Chondrocyte (in vitro differentiated cells): ENCODE data around the gene ROBO4. TPM values are rescaled to one million over a fixed set of nuclear protein-coding genes. Genes with fewer than 3 reads are reported as not detected.

Experiments
- DNase-seq: peaks from one replicate; pipeline ENCODE4 v3.0.0; 2021; ENCODE audit warnings: mixed read lengths, low spot score
- H3K27ac Mint-ChIP-seq: one replicate; pipeline ENCODE4 v1.8.0; 2021; ENCODE audit warnings: mild to moderate bottlenecking, moderate library complexity, mixed read lengths; ENCODE audit not compliant: unreplicated experiment
- H3K27me3 Mint-ChIP-seq: 2 replicates; pipeline ENCODE4 v1.8.0; 2021; ENCODE audit warnings: low read depth, mixed read lengths
- H3K36me3 Mint-ChIP-seq: 2 replicates; pipeline ENCODE4 v1.8.0; 2021; ENCODE audit warnings: low read depth, mixed read lengths
- H3K4me1 Mint-ChIP-seq: 2 replicates; pipeline ENCODE4 v1.8.0; 2021; ENCODE audit warnings: low read depth, mild to moderate bottlenecking, mixed read lengths
- H3K4me3 Mint-ChIP-seq: one replicate; pipeline ENCODE4 v1.8.0; 2021; ENCODE audit warnings: mild to moderate bottlenecking, moderate library complexity, mixed read lengths; ENCODE audit not compliant: unreplicated experiment
- H3K9me3 Mint-ChIP-seq: 2 replicates; pipeline ENCODE4 v1.8.0; 2021; ENCODE audit warnings: low read depth, mixed read lengths
- total RNA-seq: library from RNA; stranded (reverse); gene quantifications from 3 replicates; pipeline ENCODE4 v1.2.1, GENCODE V29; 2021
- TF ChIP-seq, protein P1 (sequence below): fragments of 200-600 bp; sonication (generic); IDR thresholded peaks from 2 replicates; pipeline ENCODE4 v1.5.0; 2021; ENCODE audit warnings: antibody characterized with exemption, mild to moderate bottlenecking, moderate library complexity

The ROBO4 gene
- total RNA-seq, 1 donor from 2014 or later, result not detected

- Mint-ChIP-seq H3K4me3 (peak overlapping the region; percentile 71), H3K27me3 (peaks cover 38% of the 10 kb centered on the region), H3K4me1 (peaks cover 23% of the 10 kb centered on the region), H3K36me3 (no peaks in the 10 kb centered on the region), H3K27ac (peak overlapping the region; percentile 28), H3K9me3 (no peaks in the 10 kb centered on the region)
- TF ChIP-seq, protein P1, sequence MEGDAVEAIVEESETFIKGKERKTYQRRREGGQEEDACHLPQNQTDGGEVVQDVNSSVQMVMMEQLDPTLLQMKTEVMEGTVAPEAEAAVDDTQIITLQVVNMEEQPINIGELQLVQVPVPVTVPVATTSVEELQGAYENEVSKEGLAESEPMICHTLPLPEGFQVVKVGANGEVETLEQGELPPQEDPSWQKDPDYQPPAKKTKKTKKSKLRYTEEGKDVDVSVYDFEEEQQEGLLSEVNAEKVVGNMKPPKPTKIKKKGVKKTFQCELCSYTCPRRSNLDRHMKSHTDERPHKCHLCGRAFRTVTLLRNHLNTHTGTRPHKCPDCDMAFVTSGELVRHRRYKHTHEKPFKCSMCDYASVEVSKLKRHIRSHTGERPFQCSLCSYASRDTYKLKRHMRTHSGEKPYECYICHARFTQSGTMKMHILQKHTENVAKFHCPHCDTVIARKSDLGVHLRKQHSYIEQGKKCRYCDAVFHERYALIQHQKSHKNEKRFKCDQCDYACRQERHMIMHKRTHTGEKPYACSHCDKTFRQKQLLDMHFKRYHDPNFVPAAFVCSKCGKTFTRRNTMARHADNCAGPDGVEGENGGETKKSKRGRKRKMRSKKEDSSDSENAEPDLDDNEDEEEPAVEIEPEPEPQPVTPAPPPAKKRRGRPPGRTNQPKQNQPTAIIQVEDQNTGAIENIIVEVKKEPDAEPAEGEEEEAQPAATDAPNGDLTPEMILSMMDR, result no peak
- no peak for DNase-seq
These were observed 61.7 kb downstream of the ROBO4 start for GRCh38 chr11:124835918-124836317.

DNA sequence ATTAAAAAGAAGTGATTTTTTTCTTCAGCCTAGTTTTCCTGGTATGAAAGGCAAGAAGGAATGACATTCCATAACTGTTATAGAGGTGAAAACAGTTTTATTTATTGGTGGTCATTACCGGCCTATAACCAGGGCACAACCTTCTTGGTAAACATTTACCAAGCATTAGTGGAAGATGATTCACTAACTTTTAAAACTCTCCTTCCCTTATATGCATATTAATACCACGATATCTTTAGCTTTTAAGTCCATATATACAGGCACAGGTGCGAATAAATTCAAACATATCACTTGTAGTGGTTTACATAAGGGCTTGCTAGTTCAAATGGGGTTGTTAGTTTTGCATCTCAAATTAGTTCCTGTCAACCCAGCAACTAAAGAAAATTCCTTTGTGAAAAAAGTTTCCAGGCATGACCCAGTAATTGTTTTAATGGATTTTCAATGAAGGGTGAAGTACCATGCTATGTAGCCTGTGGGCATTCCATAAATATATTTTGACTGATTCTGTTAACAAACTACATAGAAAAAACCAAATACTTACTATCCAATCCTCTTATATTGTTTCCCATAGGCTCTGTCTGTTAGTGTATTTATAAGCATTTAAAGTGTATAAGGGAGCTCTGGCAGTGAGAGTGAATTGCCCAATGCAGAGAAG is 63.0 kb downstream of the ROBO4 start:
- TF ChIP-seq, protein P1, result no peak
- Mint-ChIP-seq H3K4me1 (peaks cover 17% of the 10 kb centered on the region), H3K27me3 (peaks cover 26% of the 10 kb centered on the region), H3K36me3 (no peaks in the 10 kb centered on the region), H3K4me3 (no peak overlapping the region), H3K27ac (no peak overlapping the region), H3K9me3 (no peaks in the 10 kb centered on the region)
- DNase-seq, result no peak

Other genes with a start within 250 kb of the ROBO4 start
- 8.3 to 15.2 TPM (median 9.6 TPM) in 3 replicates for gene SIAE, start 224.1 kb downstream of the ROBO4 start, total RNA-seq
- 1.7 to 3.6 TPM (median 3.2 TPM) in 3 replicates for gene SPA17, start 224.0 kb downstream of the ROBO4 start, total RNA-seq
- gene NRGN, start 157.9 kb downstream of the ROBO4 start, total RNA-seq, result 1.6 to 2.4 TPM (median 1.8 TPM) in 3 replicates
- not detected in 3 replicates for gene VSIG2, start 145.6 kb downstream of the ROBO4 start, total RNA-seq
- 1.7 to 2.6 TPM (median 2.0 TPM) in 3 replicates for gene ESAM, start 135.6 kb downstream of the ROBO4 start, total RNA-seq
- gene MSANTD2, start 97.5 kb downstream of the ROBO4 start, total RNA-seq, result 10.4 to 12.5 TPM (median 10.6 TPM) in 3 replicates
- 4.9 to 12.0 TPM (median 10.9 TPM) in 3 replicates for gene ROBO3, start 32.4 kb downstream of the ROBO4 start, total RNA-seq
- not detected in 3 replicates for gene HEPN1, start 21.4 kb upstream of the ROBO4 start, total RNA-seq
- gene HEPACAM, start 38.2 kb upstream of the ROBO4 start, total RNA-seq, result not detected in 3 replicates
- 0.90 to 3.6 TPM (median 1.2 TPM) in 3 replicates for gene CCDC15, start 56.3 kb upstream of the ROBO4 start, total RNA-seq
- 0.37 to 1.2 TPM in 2 of 3 replicates, not detected in the other for gene SLC37A2, start 165.4 kb upstream of the ROBO4 start, total RNA-seq
- 11.5 to 15.2 TPM (median 12.0 TPM) in 3 replicates for gene TMEM218, start 213.8 kb upstream of the ROBO4 start, total RNA-seq